HPDE6-E6E7 (cell line): ENCODE data around the gene SUGP2.
A peak's percentile ranks its signal among the peaks of the same experiment; 100 is the strongest.
"Not testable (repeated sequence)": the region's sequence is repeated elsewhere in the genome, so short reads cannot be mapped to it uniquely, and the experiment has no call there.

Experiments used
- DNase-seq: peaks from one replicate; pipeline ENCODE4 v3.0.0; 2011; ENCODE audit warnings: missing footprints; ENCODE audit errors: extremely low spot score

Gene SUGP2

DNA sequence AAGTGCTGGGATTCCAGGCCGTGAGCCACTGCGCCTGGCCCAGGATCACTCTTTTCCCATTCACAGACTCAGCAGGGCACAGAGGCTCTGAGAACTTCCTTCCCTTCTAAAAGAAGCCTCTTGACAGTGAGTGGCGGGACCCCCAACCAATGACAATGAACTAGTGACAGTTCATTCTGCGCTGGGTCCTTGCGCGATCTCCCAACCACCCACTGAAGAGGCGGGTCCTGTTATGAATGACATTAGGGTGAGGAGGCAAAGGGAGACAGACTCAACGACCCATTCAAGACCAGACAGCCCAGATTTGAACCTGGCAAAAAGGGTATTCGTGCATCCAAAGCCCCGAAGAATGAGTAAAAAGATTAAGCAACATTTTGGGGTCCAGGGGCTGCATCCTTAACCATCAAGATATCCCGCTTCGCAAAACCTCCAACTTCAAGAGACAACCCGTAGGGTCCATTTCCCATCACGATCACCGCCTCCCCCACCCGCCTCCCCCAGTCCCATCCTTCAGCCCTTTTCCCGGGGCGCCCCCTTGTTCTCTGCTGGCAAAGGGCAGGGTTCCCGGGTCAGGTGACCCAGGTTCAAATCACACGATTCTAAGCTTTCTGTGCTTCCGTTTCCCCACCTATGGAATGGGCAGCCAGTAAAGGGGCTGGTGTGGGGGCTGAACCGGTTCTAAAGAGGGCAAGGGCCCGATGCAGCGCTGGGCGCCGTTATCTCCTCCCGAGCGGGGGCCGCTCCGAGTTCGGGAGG is 719 bp downstream of the SUGP2 start:
- peak; percentile 15 for DNase-seq

GRCh38 chr19:19031891-19032290 is 1.4 kb downstream of the SUGP2 start:
- DNase-seq: no peak

DNA sequence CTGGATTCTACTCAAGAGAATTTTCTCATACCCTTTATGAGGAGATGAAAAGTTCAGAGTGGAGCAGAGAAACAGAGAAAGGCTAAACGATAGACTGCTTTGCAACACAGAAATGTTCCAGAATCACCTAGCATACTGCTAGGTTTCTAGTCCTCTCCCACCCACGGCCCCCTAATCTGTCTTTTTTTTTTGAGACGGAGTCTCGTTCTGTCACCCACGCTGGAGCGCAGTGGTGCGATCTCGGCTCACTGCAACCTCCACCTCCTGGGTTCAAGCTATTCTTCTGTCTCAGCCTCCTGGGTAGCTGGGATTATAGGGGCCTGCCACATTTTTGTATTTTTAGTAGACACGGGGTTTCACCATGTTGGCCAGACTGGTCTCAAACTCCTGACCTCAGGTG is 4.8 kb downstream of the SUGP2 start:
- DNase-seq: no peak

- no peak for DNase-seq
Observed at GRCh38 chr19:19027228-19027627, 6.1 kb downstream of the SUGP2 start.

- DNase-seq: no peak
Observed at GRCh38 chr19:19026299-19026971, 6.9 kb downstream of the SUGP2 start.

GRCh38 chr19:19025861-19026260 is 7.5 kb downstream of the SUGP2 start:
- no peak for DNase-seq

GRCh38 chr19:19023376-19023775 is 9.9 kb downstream of the SUGP2 start:
- not testable (repeated sequence) for DNase-seq

GRCh38 chr19:19022380-19022961 is 10.8 kb downstream of the SUGP2 start:
- no peak for DNase-seq

DNA sequence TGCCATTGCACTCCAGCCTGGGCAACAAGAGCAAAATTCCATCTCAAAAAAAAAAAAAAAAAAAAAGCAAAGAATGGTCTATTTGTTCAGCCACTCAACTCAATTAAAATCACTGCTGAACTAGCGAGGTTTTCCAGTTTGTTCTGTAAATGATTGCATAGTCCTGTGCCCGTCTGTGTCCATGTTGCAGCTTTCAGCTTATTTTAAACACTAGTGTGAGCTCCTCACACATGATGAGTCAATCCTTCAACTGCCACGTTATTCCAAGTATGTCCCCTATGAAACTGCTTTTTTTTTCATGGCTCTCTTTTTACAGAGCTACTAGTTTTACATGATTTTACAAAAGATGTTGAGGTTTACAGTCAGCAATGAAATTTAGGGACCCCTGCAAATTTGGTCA is 12.2 kb downstream of the SUGP2 start:
- DNase-seq: no peak

- DNase-seq: no peak
Observed at GRCh38 chr19:19010551-19010950, 22.8 kb downstream of the SUGP2 start.

GRCh38 chr19:19009951-19010350 is 23.4 kb downstream of the SUGP2 start:
- DNase-seq: no peak

GRCh38 chr19:19006213-19006612 is 27.1 kb downstream of the SUGP2 start:
- DNase-seq: no peak

- DNase-seq: no peak
Observed at GRCh38 chr19:19004144-19004543, 29.2 kb downstream of the SUGP2 start.

DNA sequence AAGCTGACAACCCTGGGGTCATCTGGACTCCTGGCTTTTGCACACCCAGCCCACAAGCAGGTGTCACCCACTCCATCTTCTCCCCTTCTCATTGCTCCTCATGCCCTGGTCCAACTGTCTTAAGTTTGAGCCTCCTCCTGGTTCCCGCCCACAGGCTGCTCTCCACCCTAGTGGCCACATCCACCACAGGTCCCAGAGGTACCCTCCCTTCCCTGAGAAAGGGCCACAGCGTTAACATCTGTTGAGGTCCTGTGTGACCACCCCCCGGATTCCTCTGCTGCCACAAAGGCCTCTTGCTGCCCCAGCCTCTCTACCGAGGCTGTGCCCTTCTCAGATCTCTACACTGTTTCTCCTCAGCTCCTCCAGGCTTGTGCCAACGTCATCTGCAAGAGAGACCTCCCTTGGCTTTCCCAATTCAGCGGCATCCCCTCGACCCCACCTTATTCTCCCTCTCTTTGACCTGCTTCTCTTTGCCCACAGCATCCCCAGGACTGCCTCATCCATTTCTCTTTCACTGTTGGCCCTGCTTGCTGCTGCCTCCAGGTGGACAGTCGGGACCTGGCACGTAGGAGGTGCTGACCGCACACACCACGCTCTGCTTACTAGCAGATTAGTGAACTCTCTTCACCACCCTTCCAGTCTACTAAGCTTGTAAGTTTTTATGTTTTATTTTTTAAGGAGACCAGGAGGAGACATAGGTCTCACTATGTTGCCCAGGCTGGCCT is 33.3 kb downstream of the SUGP2 start:
- DNase-seq: no peak

DNA sequence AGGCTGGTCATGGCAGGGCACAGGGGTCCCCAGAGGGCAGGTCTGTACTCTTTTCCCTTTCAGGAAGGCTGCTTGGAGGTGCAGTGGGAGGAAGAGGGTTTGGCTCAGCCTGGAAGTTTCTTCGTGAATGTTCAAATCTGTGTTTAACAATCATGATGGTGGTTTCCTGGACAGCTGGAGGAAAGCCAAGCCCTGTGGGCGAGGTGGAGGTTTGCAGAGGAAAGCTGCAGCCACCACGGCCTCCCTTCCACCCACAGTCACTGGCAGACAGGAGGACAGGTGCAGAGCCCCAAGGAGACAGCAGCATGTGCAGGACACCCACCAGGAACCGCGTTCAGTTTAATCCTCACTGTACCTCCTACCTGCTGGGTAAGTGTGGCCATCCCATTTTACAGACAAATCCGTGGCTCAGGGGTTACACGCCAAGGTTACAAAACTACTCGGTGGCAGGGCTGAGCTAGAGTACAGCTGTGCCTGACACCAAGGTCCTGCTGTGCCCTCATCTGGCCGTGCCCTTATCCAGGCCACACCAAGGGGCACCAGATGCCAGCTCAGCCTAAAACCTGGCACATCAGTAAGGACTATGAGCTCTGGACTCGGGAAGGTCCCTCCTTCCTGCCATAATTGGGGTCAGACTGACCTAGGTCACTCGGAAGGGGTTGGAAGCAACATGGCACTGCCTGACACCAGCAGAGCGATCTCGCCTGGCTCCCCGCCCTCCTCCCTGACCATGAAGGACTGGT is 34.1 kb downstream of the SUGP2 start:
- no peak for DNase-seq

- DNase-seq: no peak
Observed at GRCh38 chr19:18998276-18998675, 35.0 kb downstream of the SUGP2 start.

- no peak for DNase-seq
Observed at GRCh38 chr19:18996796-18997394, 36.4 kb downstream of the SUGP2 start.

GRCh38 chr19:18996351-18996750 is 37.0 kb downstream of the SUGP2 start:
- DNase-seq: no peak

GRCh38 chr19:18995804-18996241 is 37.5 kb downstream of the SUGP2 start:
- DNase-seq: peak; percentile 66

DNA sequence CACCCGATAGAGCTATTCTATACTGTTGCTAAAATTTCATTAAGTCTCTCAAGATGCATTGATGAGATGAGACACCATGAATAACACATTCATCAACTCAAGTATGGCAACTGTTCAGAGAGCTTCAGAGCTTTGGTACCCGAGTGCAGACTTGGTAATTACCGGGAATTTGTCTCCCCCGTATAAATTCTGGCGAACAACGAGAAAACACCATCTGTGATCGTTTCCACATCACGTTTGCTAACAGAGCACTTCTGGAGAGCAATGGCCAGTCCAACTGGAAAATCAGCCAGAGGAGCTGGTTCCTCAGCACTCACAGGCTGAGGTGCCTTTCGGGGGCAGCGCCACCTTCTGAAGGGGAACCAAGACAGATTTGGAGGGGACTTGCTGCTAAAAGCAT is 40.2 kb downstream of the SUGP2 start:
- DNase-seq: no peak

GRCh38 chr19:18992696-18993095 is 40.6 kb downstream of the SUGP2 start:
- DNase-seq: no peak
